ENCODE measurements around the gene FBXO27. TPM values are rescaled to one million over a fixed set of nuclear protein-coding genes. Genes with fewer than 3 reads are reported as not detected.
"Not testable (repeated sequence)": the region's sequence is repeated elsewhere in the genome, so short reads cannot be mapped to it uniquely, and the experiment has no call there.

FBXO27 gene
- polyA plus RNA-seq, 2 of the 4 experiments (the other 2 are of a cell fraction): 15.2 to 17.5 TPM

DNA sequence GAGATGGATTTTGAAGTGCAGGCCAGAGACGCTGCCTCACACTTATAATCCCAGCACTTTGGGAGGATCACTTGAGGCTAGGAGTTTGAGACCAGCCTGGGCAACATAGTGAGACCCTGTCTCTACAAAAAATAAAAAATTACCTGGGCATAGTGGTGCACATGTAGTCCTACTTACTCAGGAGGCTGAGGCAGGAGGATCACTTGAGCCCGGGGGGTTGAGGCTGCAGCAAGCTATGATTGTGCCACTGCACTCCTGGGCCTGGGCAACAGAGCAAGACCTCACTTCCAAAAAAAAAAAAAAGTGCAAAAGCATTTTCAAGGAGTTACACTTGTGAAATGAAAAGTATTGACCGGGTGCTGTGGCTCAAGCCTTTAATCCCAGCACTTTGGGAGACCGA lies 29.2 kb downstream of the FBXO27 start:
- H3K27ac ChIP-seq: no peak overlapping the region
- no peaks in the 10 kb centered on the region for H3K4me1 ChIP-seq
- 56% methylated on average over 4 of the region's 4 CpGs for WGBS (ENCODE audit: missing lambda C conversion rate)
- CTCF ChIA-PET: interaction anchor here (1.6 to 3.0 kb wide), 2 partner anchors 26 to 49 kb away, joined by 3 to 8 read pairs; no protein-coding TSS in a partner anchor
- no peak for ATAC-seq
- DNase-seq (ENCODE audit: low read depth in 1 of 2, low spot score in 1 of 2): no peak
- H3K9me3 ChIP-seq: no peaks in the 10 kb centered on the region
- TF ChIP-seq ZNF302 (CRISPR knock-in tag; IDR thresholded peaks at IDR 0.05) (no peak), CEBPB (IDR thresholded peaks at IDR 0.05) (no peak), JUNB (IDR thresholded peaks at IDR 0.05) (no peak), POLR2A (IDR thresholded peaks at IDR 0.05; ENCODE audit: low read length) (no peak), EHF (CRISPR knock-in tag; IDR thresholded peaks at IDR 0.05) (no peak), CBX8 (IDR thresholded peaks at IDR 0.05) (no peak), HEYL (CRISPR knock-in tag; IDR thresholded peaks at IDR 0.05) (no peak), MAFK (IDR thresholded peaks at IDR 0.05; ENCODE audit: partially characterized antibody) (no peak), MYC (IDR thresholded peaks at IDR 0.05; ENCODE audit: borderline replicate concordance, low read length) (no peak), RARB (CRISPR knock-in tag; IDR thresholded peaks at IDR 0.05) (no peak), ZC3H11A (IDR thresholded peaks at IDR 0.05) (no peak), SMC3 (IDR thresholded peaks at IDR 0.05) (no peak), FOSL2 (IDR thresholded peaks at IDR 0.05) (no peak), FOSL2 (CRISPR knock-in tag; IDR thresholded peaks at IDR 0.05) (no peak), HOXB5 (CRISPR knock-in tag; IDR thresholded peaks at IDR 0.05) (no peak), ESRRA (IDR thresholded peaks at IDR 0.05; ENCODE audit: borderline replicate concordance, low read length) (no peak), RNF2 (IDR thresholded peaks at IDR 0.05; ENCODE audit: borderline replicate concordance, low read depth) (no peak), ZSCAN20 (CRISPR knock-in tag; IDR thresholded peaks at IDR 0.05) (no peak)
- TF ChIP-seq, protein P1, sequence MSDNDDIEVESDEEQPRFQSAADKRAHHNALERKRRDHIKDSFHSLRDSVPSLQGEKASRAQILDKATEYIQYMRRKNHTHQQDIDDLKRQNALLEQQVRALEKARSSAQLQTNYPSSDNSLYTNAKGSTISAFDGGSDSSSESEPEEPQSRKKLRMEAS (IDR thresholded peaks at IDR 0.05): no peak
- TF ChIP-seq, protein P2, sequence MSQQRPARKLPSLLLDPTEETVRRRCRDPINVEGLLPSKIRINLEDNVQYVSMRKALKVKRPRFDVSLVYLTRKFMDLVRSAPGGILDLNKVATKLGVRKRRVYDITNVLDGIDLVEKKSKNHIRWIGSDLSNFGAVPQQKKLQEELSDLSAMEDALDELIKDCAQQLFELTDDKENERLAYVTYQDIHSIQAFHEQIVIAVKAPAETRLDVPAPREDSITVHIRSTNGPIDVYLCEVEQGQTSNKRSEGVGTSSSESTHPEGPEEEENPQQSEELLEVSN (IDR thresholded peaks at IDR 0.05; ENCODE audit: borderline replicate concordance, low read depth): no peak
- TF ChIP-seq, protein P3, sequence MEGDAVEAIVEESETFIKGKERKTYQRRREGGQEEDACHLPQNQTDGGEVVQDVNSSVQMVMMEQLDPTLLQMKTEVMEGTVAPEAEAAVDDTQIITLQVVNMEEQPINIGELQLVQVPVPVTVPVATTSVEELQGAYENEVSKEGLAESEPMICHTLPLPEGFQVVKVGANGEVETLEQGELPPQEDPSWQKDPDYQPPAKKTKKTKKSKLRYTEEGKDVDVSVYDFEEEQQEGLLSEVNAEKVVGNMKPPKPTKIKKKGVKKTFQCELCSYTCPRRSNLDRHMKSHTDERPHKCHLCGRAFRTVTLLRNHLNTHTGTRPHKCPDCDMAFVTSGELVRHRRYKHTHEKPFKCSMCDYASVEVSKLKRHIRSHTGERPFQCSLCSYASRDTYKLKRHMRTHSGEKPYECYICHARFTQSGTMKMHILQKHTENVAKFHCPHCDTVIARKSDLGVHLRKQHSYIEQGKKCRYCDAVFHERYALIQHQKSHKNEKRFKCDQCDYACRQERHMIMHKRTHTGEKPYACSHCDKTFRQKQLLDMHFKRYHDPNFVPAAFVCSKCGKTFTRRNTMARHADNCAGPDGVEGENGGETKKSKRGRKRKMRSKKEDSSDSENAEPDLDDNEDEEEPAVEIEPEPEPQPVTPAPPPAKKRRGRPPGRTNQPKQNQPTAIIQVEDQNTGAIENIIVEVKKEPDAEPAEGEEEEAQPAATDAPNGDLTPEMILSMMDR (IDR thresholded peaks at IDR 0.05): no peak
- no peak overlapping the region for H3K4me3 ChIP-seq
- POLR2A ChIA-PET: no interaction called here
- H3K4me2 ChIP-seq: no peak overlapping the region
- no peak for FAIRE-seq

DNA sequence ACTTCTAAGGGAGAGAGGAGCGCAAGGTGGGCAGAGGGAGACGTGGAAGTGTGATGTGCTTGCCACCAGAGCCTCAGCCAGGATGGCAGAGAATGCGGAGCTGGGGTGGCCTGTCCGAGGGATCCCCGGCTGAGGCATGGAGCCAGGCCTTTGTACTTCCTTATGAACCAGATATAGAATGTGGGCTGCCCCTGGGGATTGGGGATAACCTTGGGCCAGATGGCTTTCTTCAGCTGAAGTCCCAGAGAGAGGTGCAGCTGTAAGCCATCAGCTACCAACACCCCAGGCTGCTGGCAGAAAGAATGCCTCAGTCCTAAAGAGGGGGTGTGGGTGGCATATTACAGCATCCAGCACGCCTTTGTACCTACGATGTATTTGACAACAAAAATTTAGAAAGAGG lies 31.3 kb downstream of the FBXO27 start:
- TF ChIP-seq SREBF2 (IDR thresholded peaks at IDR 0.05) (no peak), POLR2A (IDR thresholded peaks at IDR 0.05; ENCODE audit: low read length) (no peak), SMC3 (IDR thresholded peaks at IDR 0.05) (no peak), RCOR1 (IDR thresholded peaks at IDR 0.05; ENCODE audit: low read depth, low read length) (no peak), CHD4 (IDR thresholded peaks at IDR 0.05; ENCODE audit: borderline replicate concordance) (no peak), GATA3 (IDR thresholded peaks at IDR 0.05; ENCODE audit: borderline replicate concordance) (no peak), JUN (IDR thresholded peaks at IDR 0.05) (no peak), TP53 (CRISPR knock-in tag; IDR thresholded peaks at IDR 0.05) (no peak), FOSL2 (IDR thresholded peaks at IDR 0.05) (no peak), FOSL2 (CRISPR knock-in tag; IDR thresholded peaks at IDR 0.05) (no peak), RFX5 (IDR thresholded peaks at IDR 0.05) (no peak), FOSB (CRISPR knock-in tag; IDR thresholded peaks at IDR 0.05) (no peak), JUNB (IDR thresholded peaks at IDR 0.05) (no peak), HDAC2 (IDR thresholded peaks at IDR 0.05) (no peak)
- TF ChIP-seq, protein P4, sequence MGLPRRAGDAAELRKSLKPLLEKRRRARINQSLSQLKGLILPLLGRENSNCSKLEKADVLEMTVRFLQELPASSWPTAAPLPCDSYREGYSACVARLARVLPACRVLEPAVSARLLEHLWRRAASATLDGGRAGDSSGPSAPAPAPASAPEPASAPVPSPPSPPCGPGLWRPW (IDR thresholded peaks at IDR 0.05): no peak
- TF ChIP-seq, protein P5, sequence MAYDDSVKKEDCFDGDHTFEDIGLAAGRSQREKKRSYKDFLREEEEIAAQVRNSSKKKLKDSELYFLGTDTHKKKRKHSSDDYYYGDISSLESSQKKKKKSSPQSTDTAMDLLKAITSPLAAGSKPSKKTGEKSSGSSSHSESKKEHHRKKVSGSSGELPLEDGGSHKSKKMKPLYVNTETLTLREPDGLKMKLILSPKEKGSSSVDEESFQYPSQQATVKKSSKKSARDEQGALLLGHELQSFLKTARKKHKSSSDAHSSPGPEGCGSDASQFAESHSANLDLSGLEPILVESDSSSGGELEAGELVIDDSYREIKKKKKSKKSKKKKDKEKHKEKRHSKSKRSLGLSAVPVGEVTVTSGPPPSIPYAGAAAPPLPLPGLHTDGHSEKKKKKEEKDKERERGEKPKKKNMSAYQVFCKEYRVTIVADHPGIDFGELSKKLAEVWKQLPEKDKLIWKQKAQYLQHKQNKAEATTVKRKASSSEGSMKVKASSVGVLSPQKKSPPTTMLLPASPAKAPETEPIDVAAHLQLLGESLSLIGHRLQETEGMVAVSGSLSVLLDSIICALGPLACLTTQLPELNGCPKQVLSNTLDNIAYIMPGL (CRISPR knock-in tag; IDR thresholded peaks at IDR 0.05; ENCODE audit: borderline replicate concordance): no peak
- TF ChIP-seq, protein P6, sequence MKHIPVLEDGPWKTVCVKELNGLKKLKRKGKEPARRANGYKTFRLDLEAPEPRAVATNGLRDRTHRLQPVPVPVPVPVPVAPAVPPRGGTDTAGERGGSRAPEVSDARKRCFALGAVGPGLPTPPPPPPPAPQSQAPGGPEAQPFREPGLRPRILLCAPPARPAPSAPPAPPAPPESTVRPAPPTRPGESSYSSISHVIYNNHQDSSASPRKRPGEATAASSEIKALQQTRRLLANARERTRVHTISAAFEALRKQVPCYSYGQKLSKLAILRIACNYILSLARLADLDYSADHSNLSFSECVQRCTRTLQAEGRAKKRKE (CRISPR knock-in tag; IDR thresholded peaks at IDR 0.05; ENCODE audit: low read depth): no peak
- Histone ChIP-seq H3K4me1 (no peaks in the 10 kb centered on the region), H3K4me2 (no peak overlapping the region), H3K27ac (no peak overlapping the region), H3K9me3 (no peaks in the 10 kb centered on the region), H3K4me3 (no peak overlapping the region)
- FAIRE-seq: no peak
- CTCF ChIA-PET: interaction anchor here (0.8 to 6.3 kb wide), 4 partner anchors 25 to 186 kb away, joined by 3 to 56 read pairs (median 6); partner anchors contain the start of gene FBXO17
- 88% methylated on average over 7 of the region's 7 CpGs for WGBS (ENCODE audit: missing lambda C conversion rate)
- no peak for DNase-seq (ENCODE audit: low read depth in 1 of 2, low spot score in 1 of 2)
- POLR2A ChIA-PET: no interaction called here
- peak; percentile 32 to 49; a peak in 4 of 6 replicates for ATAC-seq

DNA sequence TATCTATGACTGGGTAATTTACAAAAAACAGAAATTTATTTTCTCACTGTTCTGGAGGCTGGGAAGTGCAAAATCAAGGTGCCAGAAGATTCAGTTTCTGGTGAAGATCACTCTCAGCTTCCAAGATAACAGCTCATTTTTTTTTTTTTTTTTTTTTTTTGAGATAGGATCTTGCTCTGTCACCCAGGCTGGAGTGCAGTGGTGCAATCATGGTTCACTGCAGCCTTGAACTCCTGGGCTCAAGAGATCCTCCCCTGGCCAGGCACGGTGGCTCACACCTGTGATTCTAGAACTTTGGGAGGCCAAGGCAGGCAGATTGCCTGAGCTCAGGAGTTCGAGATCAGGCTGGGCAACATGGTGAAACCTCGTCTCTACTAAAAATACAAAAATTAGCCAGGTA lies 34.8 kb downstream of the FBXO27 start:
- H3K9me3 ChIP-seq; ATAC-seq; H3K27ac ChIP-seq; FAIRE-seq; H3K4me2 ChIP-seq; DNase-seq (ENCODE audit: low read depth in 1 of 2, low spot score in 1 of 2); H3K4me1 ChIP-seq; H3K4me3 ChIP-seq: not testable (repeated sequence)
- ChIA-PET CTCF (interaction anchor here (0.7 to 6.3 kb wide), 10 partner anchors 9 to 595 kb away, joined by 3 to 56 read pairs (median 4); partner anchors contain the start of genes FAM98C and FBXO17), POLR2A (interaction anchor here (1.8 kb wide), 1 partner anchor 22 kb away, joined by 6 read pairs; the partner anchor contains the start of gene FBXO17)
- 68% methylated on average over 3 of the region's 3 CpGs for WGBS (ENCODE audit: missing lambda C conversion rate)
